Glomerular visceral epithelial cell (primary cell): ENCODE results near the gene SCAF8.
"Not testable (repeated sequence)": the region's sequence is repeated elsewhere in the genome, so short reads cannot be mapped to it uniquely, and the experiment has no call there.

Experiments
- DNase-seq: peaks from one replicate; pipeline ENCODE4 v3.0.0-alpha.2; 2016; ENCODE audit errors: extremely low spot score

The SCAF8 gene

GRCh38 chr6:154736618-154737259 lies 3.5 kb downstream of the SCAF8 start:
- DNase-seq: no peak

DNA sequence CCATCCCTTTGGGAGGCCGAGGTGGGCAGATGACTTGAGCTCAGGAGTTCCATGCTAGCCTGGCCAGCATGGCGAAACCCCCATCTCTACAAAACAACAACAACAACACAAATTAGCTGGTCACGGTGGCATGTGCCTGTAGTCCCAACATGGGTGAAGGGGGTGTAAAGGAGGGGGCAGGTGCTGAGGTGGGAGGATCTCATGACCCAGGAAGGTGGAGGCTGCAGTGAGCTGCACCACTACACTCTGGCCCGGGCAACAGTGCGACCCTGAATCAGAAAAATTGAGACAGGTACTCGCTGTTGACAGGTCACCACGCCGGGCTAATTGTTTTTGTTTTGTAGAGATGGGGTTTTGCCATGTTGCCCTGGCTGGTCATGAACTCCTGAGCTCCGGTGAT lies 4.2 kb downstream of the SCAF8 start:
- DNase-seq: no peak

DNA sequence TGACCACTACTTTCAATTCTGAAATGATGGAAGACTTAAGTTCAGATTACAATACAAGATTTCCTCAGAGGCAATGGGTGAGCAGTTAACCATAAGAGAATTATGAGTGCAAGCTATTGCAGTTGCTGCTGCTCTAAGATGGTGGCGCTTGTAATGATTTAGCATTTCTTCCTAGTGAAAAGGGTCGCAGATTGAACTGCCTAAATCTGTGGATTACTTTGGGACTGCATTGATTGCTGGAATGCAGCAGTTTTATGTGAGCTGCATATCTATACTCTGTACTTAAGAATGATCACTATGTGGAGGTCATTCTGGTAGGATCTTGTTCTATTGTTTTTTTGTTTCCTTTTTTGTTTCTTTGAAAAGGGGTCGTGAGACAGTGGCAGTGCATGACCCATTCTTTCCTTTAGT lies 5.3 kb downstream of the SCAF8 start:
- no peak for DNase-seq

DNA sequence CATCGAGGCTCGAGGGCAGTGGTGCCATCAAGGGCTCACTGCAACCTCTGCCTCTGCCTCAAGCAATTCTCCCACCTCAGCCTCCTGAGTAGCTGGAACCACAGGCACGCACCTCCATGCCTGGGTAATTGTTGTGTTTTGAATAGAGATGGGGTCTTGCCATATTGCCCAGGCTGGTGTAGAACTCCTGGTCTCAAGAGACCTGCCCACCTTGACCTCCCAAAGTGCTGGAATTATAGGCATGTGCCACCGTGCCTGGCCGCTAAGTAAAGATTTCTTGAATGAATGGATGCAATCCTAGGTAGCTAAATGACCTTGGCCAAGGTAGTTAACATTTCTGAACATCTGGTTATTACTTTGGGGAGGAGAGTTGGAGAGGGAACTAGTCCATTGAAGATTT lies 7.4 kb downstream of the SCAF8 start:
- no peak for DNase-seq

DNA sequence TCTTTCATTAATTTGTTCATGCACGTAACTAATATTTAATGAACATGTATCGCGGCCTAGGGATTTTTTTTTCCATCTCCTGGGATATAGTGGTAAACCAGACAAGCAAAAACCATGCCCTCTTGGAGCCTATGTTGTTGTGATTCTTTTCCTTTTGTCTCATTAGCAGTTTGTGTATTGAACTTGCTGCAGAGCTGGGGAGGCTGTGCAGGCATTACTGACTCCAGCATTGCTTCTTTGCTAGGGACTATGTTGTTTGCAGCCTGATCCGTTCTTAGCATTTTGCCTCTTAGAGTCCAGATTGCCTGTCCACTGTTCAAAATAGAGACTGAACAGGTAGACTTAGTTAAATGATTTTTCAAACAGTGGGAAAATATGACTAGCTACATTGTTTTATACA lies 9.7 kb downstream of the SCAF8 start:
- no peak for DNase-seq

GRCh38 chr6:154744029-154744745 lies 11.0 kb downstream of the SCAF8 start:
- DNase-seq: not testable (repeated sequence)

GRCh38 chr6:154745243-154745642 lies 12.0 kb downstream of the SCAF8 start:
- no peak for DNase-seq

GRCh38 chr6:154749341-154749740 lies 16.1 kb downstream of the SCAF8 start:
- no peak for DNase-seq

GRCh38 chr6:154751011-154751800 lies 18.0 kb downstream of the SCAF8 start:
- DNase-seq: no peak

GRCh38 chr6:154752022-154752421 lies 18.8 kb downstream of the SCAF8 start:
- DNase-seq: no peak

GRCh38 chr6:154754152-154754551 lies 20.9 kb downstream of the SCAF8 start:
- peak; percentile 33 for DNase-seq

DNA sequence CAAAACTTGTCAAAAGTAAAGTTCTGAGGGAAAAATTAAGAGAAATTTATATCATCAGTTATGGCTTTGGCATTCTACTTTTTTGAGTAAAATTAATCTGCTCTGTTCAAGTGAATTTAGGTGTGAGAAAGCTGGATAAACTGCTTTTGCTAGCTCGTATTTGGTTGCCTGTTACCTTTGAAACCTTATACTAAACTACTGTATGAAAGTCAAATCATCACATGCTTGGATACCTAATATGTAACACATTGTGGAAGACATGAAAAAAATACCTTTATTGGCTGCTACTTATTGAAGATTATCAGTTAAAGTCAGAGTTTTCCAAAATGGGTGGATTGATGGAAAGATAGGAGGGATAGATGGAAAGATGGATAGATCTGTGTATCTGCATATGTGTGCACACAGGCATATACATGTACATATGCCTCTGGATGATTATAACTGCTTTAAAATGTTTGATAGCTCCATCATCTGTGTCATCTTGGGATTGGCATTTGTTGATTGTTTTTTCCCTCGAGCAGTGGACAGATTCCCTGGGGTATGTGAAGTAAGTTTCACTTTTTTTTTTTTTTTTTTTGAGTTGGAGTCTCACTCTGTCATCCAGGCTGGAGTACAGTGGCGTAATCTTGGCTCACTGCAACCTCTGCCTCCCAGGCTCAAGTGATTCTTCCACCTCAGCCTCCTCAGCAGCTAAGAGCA lies 24.3 kb downstream of the SCAF8 start:
- DNase-seq: no peak

- no peak for DNase-seq
Observed at GRCh38 chr6:154758125-154758524, 24.9 kb downstream of the SCAF8 start.

DNA sequence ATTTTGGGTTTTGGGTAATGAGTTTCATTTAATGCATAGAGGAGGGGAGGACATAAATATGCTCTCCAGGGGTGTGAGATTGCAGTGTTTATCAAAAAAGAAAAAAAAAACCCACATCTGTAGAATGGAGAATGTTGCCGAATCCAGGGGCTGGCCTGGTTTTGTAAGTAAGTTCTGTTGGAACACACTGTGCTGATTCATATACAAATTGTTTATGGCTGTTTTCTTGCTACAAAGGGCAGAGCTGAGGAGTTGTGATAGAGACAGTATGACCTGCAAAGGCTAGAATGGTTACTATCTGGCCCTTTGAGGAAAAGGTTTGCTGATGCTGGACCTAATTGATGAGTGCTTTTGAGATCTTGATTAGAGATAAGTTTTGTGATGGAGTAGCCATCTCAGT lies 30.4 kb downstream of the SCAF8 start:
- no peak for DNase-seq

- no peak for DNase-seq
Observed at GRCh38 chr6:154765273-154765672, 32.1 kb downstream of the SCAF8 start.

DNA sequence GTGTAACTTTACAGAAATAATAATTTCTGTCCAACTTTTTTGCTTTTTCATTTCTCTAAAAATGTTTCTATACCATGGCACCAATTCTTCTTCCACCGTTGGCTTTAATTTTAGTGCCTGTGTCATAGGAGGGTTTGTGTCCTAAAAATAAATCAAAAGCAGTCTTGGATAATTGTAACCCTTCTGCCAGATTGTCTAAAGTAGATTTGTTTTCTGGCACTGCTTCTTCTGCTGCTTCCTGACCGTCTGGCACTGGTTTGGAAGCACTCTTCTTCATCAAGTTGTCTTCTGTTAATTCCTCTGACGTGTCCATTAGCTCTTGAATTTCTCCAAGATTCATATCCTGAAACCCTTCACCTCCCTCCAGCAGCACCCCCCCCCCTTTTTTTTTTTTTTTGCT lies 33.1 kb downstream of the SCAF8 start:
- no peak for DNase-seq

DNA sequence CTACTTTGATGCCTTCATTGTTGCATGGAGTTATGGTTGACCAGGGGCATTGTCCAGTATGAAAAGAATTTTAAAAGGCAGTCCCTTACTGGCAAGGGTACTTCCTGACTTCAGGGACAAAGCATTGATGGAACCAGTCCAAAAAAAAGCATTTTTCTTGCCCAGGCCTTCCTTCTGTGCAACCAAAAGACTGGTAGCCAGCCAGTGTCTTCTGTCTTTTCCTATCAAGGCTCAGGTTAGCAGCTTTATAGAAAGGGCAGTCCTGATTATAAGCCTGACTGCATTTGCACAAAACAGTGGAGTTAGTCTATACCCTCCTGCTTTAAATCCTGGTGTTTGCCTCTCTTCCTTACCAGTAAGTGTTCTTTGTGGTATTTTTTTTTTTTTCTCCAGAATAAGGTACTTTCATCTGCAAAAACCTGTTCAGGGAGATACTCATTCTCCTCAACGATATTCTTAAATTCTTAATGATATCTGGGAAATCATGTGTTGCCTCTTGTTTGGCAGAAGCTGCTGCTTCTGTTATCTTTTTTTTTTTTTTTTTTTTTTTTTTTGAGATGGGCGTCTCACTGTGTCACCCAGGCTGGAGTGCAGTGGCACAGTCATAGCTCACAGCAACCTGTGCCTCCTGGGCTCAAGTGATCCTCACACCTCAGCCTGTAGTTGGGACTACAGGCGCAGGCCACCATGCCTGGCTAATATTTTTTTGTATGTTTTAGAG lies 33.9 kb downstream of the SCAF8 start:
- peak; percentile 30 for DNase-seq

- peak; percentile 6 for DNase-seq
Observed at GRCh38 chr6:154768280-154768679, 35.1 kb downstream of the SCAF8 start.

DNA sequence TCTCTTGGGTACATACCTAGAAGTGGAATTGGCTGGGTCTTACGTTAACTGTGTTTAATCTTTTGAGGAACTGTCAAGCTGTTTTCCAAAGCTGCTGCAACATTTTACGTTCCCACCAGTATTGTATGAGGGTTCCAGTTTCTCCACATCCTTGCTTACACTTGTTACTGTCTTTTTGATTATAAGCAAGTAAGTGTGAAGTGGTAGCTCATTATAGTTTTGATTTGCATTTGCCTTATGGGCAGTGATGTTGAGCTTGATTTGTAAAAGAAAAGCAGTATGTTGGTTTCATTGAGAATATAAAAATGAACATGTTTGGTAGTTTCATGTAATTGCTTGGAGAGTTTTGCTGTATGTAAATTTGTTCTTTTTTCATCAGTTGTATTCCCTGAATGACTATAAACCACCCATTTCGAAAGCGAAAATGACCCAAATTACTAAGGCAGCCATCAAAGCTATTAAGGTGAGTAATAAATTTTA lies 40.4 kb downstream of the SCAF8 start:
- DNase-seq: no peak

DNA sequence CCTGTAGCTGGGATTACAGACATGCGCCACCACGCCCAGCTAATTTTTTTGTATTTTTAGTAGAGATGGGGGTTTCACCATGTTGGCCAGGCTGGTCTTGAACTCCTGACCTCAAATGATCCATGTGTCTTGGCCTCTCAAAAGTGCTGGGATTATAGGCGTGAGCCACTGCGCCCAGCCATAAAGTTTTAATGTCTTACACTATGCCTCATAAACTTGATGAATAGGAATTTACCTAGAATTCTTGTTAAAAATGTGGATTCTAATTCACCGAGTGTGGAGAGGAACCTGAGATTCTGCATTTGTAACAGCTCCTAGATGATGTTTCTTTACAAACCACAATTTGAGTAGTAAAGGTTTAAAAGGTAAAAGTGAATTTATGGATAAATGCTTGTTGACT lies 45.9 kb downstream of the SCAF8 start:
- DNase-seq: not testable (repeated sequence)

DNA sequence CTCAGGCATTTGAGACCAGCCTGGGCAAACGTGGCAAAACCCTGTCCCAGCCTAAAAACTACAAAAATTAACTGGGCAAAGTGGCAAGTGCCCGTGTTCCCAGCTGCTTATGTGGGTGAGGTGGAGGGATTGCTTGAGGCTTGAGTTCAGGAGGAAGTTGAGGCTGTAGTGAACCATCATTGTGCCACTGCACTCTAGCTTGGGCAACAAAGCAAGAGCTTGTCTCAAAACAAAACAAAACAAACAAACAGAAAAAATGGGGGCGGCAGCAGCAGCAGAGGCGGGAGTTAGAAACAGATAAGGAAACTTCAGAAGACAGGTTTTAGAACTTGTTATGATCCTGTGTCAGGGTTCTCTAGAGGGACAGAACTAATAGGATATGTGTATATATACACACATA lies 49.0 kb downstream of the SCAF8 start:
- no peak for DNase-seq
